Amygdala (tissue), 56 donors: ENCODE measurements around the gene SYTL5.

Source experiments
- DNase-seq, 56 donors: peaks; one replicate each; lab custom pipeline; 2025; lab: John Stamatoyannopoulos, UW

SYTL5 gene

DNA sequence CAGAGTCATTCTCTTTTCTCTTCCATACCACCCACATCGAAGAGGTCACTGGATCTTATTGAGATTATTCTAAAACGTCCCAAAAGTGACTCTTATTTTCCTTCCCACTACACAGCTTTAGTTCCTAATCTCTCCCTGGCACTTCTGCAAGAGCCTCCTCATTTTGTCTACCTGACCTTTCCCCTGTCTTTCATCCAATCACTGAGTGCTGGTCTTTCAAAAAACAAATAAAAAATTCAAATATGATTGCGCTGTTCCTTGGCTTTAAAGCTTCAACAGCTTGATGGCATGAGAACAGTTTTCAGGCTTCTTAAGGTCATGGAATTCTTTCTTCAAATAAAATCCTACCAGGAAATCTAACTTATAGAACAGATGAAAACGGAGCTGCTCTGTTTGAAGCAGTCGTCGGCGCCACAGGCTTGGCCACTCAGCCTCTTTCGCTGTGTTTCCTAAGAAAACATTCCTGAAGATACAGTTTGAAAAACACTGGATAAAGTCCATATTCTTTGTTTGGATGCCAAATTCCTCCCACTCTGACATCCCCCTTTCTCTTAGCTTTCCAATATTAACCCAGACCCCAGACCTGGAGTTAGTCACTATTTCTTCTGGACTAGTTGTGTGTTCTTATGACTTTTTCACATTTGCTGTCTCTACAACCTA, 12.5 kb downstream of the SYTL5 start:
- no peak for DNase-seq

DNA sequence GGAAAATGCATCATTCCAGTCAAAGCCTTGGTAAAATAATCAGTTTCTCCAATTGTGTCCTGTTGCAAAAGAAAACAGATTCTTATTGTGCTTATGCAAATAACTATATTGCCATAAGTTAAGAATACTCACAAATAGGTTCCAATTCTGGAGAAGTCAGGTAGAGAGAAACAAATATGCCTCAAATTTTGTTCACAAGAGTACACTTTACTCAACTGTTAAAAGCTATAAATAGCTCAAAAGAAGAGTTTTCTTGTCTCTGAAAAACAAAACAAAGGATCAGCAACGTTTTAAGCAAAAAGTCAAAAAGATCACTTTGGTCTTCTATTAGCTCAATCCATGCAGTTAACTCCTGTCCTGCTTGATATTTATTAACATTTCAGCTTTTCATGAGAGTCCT, 21.9 kb downstream of the SYTL5 start:
- DNase-seq, result no peak

DNA sequence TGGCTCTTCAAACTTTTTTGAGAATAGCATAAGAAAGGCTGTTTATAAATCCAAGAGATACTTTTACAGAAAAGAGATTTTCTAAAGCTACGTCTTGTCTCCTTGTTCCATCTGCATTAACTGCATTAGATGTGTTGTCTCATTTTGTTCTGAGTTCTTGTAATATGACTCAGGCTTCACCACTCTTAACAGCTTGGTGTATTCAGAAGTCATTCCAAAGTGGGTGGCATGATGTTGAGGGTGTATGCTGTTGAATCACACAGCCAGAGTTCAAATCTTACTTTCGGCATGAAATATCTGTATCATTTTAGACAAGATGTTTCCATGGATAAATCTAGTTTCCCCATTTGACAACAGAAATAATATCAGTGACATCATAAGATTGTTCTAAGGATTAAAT, 30.1 kb downstream of the SYTL5 start:
- DNase-seq, result no peak

DNA sequence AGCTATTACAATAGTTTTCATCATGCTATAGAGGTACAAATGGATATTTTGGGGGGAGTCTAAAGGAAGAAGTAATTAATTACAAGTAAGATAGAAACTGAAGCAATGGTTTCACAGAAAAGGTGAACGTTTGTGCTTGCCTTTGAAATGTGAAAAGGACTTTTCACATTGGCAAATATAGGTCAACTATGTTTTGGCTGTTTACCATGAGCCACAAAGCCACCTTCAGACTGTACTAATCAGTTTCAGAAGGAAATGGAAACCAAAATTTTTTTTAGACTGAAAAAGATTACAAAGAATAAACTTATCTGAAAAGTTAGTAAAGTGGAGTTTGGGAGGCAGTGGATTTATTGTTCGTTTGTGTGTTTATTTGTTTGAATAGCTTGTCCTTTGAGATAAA, 32.1 kb downstream of the SYTL5 start:
- DNase-seq, result no peak

GRCh38 chrX:38041237-38041636, 34.9 kb downstream of the SYTL5 start:
- no peak for DNase-seq

GRCh38 chrX:38044701-38045100, 38.3 kb downstream of the SYTL5 start:
- no peak for DNase-seq

- DNase-seq, result no peak
Observed at GRCh38 chrX:38045538-38046096, 39.3 kb downstream of the SYTL5 start.

DNA sequence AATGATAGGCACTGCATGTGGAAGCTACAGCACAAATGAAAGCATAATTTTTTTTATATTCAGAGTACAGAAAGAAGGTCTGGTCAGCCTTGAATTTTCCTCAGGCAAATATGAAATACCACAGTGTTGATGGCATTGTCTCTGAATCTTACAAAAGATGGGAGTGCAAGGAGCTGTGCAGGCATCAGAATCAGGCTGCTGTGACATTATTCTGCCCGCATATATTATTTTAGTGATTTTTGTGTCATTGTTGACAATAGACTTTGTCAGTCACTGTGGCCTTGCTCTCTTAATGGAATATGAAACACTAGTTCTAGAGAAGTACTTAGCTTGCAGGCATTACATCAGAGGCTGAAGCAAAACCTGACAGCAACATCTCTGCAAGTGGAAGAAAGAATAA, 42.5 kb downstream of the SYTL5 start:
- DNase-seq, result no peak

- DNase-seq, result no peak
Observed at GRCh38 chrX:38050806-38051205, 44.5 kb downstream of the SYTL5 start.

DNA sequence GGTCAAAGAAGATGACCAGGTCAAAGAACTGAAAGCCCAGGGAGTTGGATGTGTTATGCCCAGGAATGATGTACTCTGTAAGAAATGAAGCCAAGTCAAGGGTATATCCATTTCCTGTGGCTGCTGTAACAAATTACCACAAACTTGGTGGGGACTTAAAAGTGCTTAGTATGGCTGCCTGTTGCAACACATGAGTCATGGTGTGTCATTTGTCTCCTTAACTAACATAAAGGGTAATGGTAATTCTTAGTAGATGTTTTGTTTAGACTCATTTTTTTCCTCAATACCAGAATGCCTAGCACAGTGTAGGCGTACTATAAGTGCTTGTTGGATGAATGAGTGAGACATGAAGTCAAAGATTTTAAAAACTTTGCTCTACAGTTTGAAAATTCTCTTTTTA, 45.7 kb downstream of the SYTL5 start:
- DNase-seq, result no peak

GRCh38 chrX:38055170-38055847, 49.0 kb downstream of the SYTL5 start:
- DNase-seq, result peak in 2 of 56 donors; percentile 0 to 2

DNA sequence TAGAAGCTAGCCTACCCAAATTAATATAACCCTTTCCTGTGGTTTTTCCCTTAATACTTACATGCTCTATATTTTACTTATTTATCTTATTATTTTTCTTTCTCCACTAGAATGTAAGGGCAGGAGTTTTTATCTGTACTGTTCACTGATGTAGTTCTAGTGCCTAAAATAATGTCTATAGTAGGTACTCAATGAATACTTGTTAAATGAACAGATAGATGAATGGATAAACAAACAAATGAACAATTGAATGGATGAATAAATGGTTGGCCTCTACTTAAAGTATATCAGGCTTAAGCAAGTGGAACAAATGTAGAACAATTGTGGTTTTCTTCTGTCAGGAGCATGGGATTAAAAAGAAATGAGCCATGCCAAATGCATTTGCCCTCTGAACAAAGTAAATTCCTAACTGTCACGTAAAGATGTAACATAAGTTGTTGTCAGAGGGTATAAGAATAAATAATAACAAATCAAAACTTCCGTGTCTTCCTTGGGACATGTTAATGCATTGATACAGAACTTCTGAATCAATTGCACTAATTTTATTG, 54.1 kb downstream of the SYTL5 start:
- DNase-seq, result no peak

GRCh38 chrX:38061335-38061734, 55.0 kb downstream of the SYTL5 start:
- no peak for DNase-seq

DNA sequence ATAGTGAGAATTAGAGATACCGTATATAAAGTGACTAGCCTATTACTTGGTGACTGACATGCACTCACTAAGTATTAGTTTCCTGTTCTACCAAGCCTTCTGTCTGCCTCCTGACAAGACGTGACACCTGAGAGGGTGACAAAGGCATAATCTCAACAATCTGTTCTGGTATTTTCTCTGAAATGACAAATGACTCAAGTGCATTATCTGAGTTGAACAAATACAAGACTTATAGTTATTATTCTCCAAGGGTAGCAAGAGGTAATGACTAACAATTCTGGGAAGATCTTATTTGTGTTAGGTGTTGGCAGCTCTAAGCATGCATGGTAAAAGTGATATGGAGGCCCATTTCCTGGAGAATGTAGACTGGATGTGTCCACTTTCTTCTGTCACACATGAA, 60.6 kb downstream of the SYTL5 start:
- DNase-seq, result no peak

GRCh38 chrX:38069273-38069672, 62.9 kb downstream of the SYTL5 start:
- no peak for DNase-seq

- DNase-seq, result no peak
Observed at GRCh38 chrX:38069991-38070390, 63.6 kb downstream of the SYTL5 start.

DNA sequence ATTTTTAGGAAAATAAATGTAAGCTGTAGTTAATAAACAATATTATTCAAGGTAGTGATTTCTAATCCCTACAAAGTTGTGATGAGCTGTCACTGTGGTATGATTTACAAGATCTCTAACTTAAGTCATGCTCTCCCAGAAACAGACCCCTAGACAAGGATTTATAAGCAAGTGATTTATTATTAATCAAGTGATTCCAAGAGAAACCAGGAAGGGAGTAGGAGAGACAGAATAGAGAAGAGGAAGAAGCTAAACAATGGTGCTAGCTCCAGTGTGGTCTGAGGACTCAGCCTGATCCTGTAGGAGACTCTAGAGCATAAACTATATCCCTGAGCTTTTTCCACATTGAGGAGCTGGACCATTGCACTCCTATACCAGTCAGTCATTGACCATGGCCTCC, 73.1 kb downstream of the SYTL5 start:
- DNase-seq, result no peak

- DNase-seq, result no peak
Observed at GRCh38 chrX:38080808-38081207, 74.5 kb downstream of the SYTL5 start.

GRCh38 chrX:38081909-38082308, 75.6 kb downstream of the SYTL5 start:
- DNase-seq, result no peak

- DNase-seq, result no peak
Observed at GRCh38 chrX:38082309-38082708, 76.0 kb downstream of the SYTL5 start.

GRCh38 chrX:38085813-38086212, 79.5 kb downstream of the SYTL5 start:
- DNase-seq, result no peak
